IPS DF 4.7 (cell line): Measurements from ENCODE around the gene NBPF20.
"Not testable (repeated sequence)": the region's sequence is repeated elsewhere in the genome, so short reads cannot be mapped to it uniquely, and the experiment has no call there.

Source experiments
- DNase-seq: peaks from one replicate; pipeline ENCODE4 v3.0.0-alpha.2; 2013; ENCODE audit warnings: low spot score; ENCODE audit errors: extremely low read depth

Gene NBPF20

GRCh38 chr1:145425436-145426029 is at the start of gene NBPF20:
Gene NBPF20, minus strand, starts transcription at chr1:145425603. Its CDS starts 20,331 bp downstream, at chr1:145405272.
- DNase-seq = no peak

GRCh38 chr1:145474837-145475368 is 49.5 kb upstream of the NBPF20 start:
- not testable (repeated sequence) for DNase-seq

- not testable (repeated sequence) for DNase-seq
These were observed 47.3 kb upstream of the NBPF20 start for GRCh38 chr1:145472731-145473130.

GRCh38 chr1:145471365-145471764 is 46.0 kb upstream of the NBPF20 start:
- DNase-seq = not testable (repeated sequence)

GRCh38 chr1:145465405-145466144 is 40.2 kb upstream of the NBPF20 start:
- peak; percentile 85 for DNase-seq

GRCh38 chr1:145464708-145465336 is 39.4 kb upstream of the NBPF20 start:
- not testable (repeated sequence) for DNase-seq

GRCh38 chr1:145464017-145464416 is 38.6 kb upstream of the NBPF20 start:
- DNase-seq = not testable (repeated sequence)

GRCh38 chr1:145460684-145461083 is 35.3 kb upstream of the NBPF20 start:
- not testable (repeated sequence) for DNase-seq

GRCh38 chr1:145460048-145460447 is 34.6 kb upstream of the NBPF20 start:
- not testable (repeated sequence) for DNase-seq

GRCh38 chr1:145459591-145459990 is 34.2 kb upstream of the NBPF20 start:
- not testable (repeated sequence) for DNase-seq

- DNase-seq = not testable (repeated sequence)
These were observed 33.7 kb upstream of the NBPF20 start for GRCh38 chr1:145459063-145459462.

- DNase-seq = not testable (repeated sequence)
These were observed 29.4 kb upstream of the NBPF20 start for GRCh38 chr1:145454824-145455177.

- DNase-seq = not testable (repeated sequence)
These were observed 28.7 kb upstream of the NBPF20 start for GRCh38 chr1:145453873-145454823.

- not testable (repeated sequence) for DNase-seq
These were observed 27.1 kb upstream of the NBPF20 start for GRCh38 chr1:145452506-145452905.

GRCh38 chr1:145451914-145452313 is 26.5 kb upstream of the NBPF20 start:
- DNase-seq = not testable (repeated sequence)

- not testable (repeated sequence) for DNase-seq
These were observed 19.8 kb upstream of the NBPF20 start for GRCh38 chr1:145445219-145445618.

- not testable (repeated sequence) for DNase-seq
These were observed 16.9 kb upstream of the NBPF20 start for GRCh38 chr1:145442340-145442739.

- DNase-seq = not testable (repeated sequence)
These were observed 6.2 kb upstream of the NBPF20 start for GRCh38 chr1:145431363-145432256.

GRCh38 chr1:145430830-145431229 is 5.4 kb upstream of the NBPF20 start:
- not testable (repeated sequence) for DNase-seq

GRCh38 chr1:145429329-145429728 is 3.9 kb upstream of the NBPF20 start:
- not testable (repeated sequence) for DNase-seq
